ENCODE measurements around the gene ADCY1.
A peak's percentile ranks its signal among the peaks of the same experiment; 100 is the strongest.

The ADCY1 gene

DNA sequence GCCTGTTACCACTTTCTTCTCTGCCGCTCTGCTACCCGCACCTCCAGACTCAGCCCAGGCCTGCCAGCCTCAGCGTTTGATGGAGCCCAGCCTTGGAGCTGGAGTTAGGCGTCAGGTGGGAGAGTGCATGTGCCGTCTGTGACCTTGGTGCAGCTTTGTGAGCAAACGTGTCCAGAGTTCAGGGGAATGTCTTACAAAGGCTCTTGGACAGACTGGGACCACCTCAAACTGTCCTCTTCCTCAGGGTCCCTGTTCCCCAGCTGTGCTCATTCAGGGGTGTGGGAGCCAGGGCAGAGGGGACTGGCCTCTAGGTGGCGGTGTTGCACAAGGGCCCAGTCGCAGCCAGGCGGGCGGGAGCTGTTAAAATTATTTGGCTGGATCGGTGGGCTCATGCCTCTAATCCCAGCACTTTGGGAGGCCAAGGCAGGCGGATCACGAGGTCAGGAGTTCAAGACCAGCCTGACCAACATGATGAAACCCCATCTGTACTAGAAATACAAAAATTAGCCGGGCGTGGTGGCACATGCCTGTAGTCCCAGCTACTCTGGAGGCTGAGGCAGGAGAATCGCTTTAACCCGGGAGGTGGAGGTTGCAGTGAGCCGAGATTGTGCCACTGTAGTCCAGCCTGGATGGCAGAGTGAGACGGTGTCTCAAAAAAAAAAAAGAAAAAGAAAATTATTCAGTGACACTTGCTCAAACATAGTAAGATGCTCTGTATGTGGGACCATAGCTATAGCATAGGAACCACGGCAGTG lies 89.2 kb downstream of the ADCY1 start:
- peak in 1 of 3 donors; percentile 10 for DNase-seq (ENCODE audit: low read depth in 2 of 3, low spot score in 1 of 3)

GRCh38 chr7:45663965-45664633 lies 89.9 kb downstream of the ADCY1 start:
- no peak for DNase-seq (ENCODE audit: low read depth in 2 of 3, low spot score in 1 of 3)

GRCh38 chr7:45665172-45665571 lies 91.0 kb downstream of the ADCY1 start:
- DNase-seq (ENCODE audit: low read depth in 2 of 3, low spot score in 1 of 3) = no peak

- no peak for DNase-seq (ENCODE audit: low read depth in 2 of 3, low spot score in 1 of 3)
Observed at GRCh38 chr7:45670227-45670626, 96.1 kb downstream of the ADCY1 start.

DNA sequence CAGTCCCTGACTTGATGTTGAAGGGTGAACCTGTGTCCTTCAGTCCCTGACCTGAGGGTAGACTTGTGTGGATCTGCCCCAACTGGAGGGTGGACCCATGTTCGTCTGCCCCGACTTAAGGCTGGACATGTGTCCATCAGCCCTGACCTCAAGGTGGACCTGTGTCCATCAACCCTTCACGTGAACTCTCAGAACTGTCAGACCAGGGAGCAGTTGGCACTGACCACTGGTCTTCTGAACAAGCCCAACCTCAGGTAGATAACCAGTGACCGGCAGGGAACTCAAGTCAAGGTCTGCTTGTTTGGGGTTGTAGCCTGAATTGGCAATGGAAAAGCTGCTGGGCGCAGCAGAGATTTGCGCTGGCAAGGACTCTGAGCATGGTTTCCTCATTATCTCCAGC lies 96.5 kb downstream of the ADCY1 start:
- DNase-seq (ENCODE audit: low read depth in 2 of 3, low spot score in 1 of 3) = no peak

- no peak for DNase-seq (ENCODE audit: low read depth in 2 of 3, low spot score in 1 of 3)
Observed at GRCh38 chr7:45677311-45677900, 103.2 kb downstream of the ADCY1 start.

DNA sequence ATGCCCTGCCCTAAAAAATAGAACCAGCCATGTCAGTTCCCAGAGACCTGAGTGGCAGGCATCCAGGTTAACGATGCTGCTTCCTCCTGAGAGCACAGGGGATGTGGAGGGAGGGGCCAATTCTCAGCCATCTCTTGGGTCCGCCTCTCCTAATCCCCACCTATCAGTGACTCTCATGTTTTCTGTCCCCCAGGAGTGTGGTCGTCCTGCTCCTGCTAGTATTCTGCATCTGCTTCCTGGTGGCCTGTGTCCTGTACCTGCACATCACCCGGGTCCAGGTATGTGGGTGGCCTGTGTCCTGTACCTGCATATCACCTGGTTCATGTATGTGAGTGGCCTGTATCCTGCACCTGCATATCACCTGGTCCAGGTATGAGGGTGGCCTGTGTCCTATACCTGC lies 105.3 kb downstream of the ADCY1 start:
- DNase-seq (ENCODE audit: low read depth in 2 of 3, low spot score in 1 of 3) = no peak

DNA sequence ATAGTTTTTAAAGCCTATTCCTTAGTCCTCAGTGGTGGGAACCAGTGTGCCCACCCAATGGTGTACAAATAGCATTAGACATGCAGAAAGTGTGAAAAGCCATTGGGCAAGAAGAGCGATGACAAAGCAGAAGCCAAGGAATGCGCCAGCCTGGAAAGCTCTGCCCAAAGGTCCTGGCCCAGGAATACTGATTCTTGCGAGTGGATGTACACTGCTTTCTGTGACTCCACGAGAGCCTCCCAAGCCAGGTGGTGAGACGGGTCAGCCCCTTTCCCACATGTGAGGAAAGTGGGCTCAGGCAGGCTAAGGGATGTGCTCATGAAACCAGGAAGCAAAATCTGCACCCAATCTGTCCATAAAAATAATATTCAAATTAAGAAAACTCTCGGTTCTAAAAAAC lies 106.6 kb downstream of the ADCY1 start:
- no peak for DNase-seq (ENCODE audit: low read depth in 2 of 3, low spot score in 1 of 3)

- no peak for DNase-seq (ENCODE audit: low read depth in 2 of 3, low spot score in 1 of 3)
Observed at GRCh38 chr7:45681596-45682357, 107.6 kb downstream of the ADCY1 start.

GRCh38 chr7:45682358-45682735 lies 108.2 kb downstream of the ADCY1 start:
- DNase-seq (ENCODE audit: low read depth in 2 of 3, low spot score in 1 of 3) = no peak

DNA sequence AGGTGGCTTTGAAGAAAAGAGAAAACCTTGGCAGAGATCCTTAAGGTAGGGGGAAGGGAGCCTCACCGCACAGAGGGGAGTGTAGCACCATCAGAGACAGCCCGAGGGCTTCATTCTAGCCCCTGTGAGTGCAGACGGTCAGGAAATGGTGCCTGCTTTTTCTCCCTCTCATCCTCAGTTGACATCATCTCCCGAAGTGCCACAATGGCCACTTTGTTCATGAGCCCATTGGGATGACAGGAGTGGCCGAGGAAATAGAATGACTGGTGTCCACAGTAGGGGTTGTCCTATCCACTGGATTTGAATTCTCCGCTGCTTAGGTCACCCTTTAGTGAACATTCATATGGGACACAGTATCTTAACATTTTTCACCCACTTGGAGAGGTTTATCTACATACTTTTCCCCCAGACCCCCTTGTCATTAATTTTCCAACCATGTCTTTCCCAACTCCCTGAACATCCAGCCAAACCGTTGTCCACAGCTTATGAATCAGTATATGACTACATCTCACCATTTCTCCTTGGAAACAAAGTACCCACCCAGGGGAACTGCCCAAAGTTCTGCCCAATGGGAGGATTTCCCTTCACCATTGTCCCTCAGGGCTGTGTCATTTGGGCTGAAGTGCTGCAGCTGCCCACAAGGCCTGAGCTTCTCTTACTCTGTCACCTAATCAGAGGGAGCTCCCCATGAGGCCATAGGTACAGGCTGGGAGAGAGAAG lies 108.8 kb downstream of the ADCY1 start:
- no peak for DNase-seq (ENCODE audit: low read depth in 2 of 3, low spot score in 1 of 3)

DNA sequence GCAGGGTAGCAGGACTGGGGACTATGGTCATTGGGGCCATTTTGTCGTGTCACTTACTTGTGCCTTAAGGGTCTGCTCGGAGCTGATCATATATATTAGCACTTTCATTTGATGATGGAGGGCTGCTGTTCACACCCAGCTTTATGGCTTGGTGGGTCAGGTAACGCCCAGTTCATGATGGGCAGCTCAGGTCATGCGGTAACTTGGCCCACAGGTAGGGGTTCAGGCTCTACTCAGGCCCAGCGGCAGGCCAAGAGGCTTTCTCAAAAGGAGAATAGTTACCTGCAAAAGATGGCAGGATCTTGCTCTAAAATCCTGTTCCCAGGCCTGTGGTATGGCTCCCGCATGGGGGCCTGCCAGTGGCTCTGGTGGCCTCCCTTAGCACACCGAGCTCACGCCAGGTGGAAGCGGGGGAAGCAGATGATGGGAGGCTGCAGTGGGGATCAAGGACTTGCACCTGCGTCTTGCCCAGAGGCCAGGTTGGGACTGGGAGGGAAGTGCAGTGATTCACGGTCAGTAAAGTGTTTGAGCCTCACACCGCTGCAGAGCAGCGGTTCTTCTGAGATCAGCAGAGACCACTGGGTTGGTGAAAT lies 109.5 kb downstream of the ADCY1 start:
- no peak for DNase-seq (ENCODE audit: low read depth in 2 of 3, low spot score in 1 of 3)

DNA sequence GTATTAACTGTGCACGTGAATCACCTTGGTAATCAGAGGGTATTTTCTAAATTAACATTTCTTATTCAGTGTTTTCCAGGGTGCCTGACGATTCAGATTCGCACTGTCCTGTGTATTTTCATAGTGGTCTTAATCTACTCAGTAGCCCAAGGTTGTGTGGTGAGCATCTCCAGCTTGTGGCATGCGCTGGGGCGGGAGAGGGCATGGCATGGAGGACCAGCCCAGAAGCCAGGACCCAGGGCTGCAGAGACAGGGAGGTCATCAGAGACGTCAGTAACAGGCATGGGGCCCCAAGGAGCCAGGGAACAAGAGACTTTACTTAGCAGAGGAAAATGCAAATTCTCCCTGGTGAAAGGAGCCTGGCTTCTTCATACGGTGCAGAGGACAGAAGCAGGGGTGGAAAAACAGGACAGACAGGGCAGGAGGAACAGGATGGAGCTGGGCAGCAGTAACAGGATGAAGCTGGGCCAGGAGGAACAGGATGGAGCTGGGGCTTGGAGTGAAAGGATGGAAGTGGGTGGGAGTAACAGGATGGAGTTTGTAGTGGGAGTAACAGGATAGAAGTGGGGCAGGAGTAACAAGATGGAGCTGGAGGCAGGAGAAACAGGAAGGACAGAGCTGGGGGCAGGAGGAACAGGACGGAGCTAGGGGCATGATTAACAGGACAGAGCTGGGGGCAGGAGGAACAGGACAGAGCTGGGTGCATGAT lies 110.9 kb downstream of the ADCY1 start:
- DNase-seq (ENCODE audit: low read depth in 2 of 3, low spot score in 1 of 3) = no peak

DNA sequence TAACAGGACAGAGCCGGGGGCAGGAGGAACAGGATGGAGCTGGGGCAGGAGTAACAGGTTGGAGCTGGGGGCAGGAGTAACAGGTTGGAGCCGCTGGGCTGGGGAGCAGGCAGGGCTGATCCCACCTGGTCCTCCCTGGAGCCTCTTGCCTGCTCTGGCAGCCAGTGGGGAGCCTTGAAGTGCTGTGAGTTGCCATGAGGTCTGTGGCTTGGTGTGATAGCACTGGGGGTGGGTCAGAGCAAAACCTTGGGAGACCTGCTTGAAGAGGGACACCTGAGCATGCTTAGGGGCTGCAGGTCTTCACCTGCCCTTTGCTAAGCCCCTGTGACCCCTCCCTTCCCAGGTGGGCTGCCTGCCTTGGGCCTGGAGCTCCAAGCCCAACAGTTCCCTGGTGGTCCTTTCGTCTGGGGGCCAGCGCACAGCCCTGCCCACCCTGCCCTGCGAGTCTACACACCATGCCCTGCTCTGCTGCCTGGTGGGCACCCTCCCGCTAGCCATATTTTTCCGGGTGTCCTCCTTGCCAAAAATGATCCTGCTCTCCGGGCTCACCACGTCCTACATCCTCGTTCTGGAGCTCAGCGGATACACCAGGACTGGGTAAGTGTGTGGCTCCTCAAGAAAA lies 111.6 kb downstream of the ADCY1 start:
- DNase-seq (ENCODE audit: low read depth in 2 of 3, low spot score in 1 of 3) = no peak

- no peak for DNase-seq (ENCODE audit: low read depth in 2 of 3, low spot score in 1 of 3)
Observed at GRCh38 chr7:45686441-45687184, 112.4 kb downstream of the ADCY1 start.

- DNase-seq (ENCODE audit: low read depth in 2 of 3, low spot score in 1 of 3) = no peak
Observed at GRCh38 chr7:45687185-45687560, 113.0 kb downstream of the ADCY1 start.

DNA sequence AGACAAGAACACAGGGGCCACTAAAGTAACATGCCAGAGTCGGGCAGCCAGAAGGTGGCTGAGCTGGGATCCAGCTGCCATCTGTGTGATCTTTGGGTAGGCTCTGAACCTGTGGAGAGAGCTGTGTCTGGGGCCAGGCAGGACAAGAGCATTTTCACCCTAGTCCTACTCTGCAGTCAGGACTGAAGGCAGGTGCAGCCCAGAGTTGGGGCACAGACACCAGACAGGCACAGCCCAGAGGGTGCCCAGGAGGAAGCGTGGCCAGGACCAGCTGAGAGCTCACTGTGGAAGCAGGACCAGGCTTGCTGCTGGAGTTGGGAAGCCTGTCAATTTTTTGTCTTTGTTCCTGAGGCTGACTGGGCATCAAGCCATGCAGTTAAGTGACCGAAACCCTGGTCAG lies 113.6 kb downstream of the ADCY1 start:
- DNase-seq (ENCODE audit: low read depth in 2 of 3, low spot score in 1 of 3) = no peak

- no peak for DNase-seq (ENCODE audit: low read depth in 2 of 3, low spot score in 1 of 3)
Observed at GRCh38 chr7:45688382-45688781, 114.2 kb downstream of the ADCY1 start.
